Activated CD8-positive, alpha-beta memory T cell treated with anti-CD3 and anti-CD28 coated beads, Interleukin-2, amount 50 U/mL, for 24 hours (primary cell): Measurements from ENCODE around the gene CCNI.
"Not testable (repeated sequence)": the region's sequence is repeated elsewhere in the genome, so short reads cannot be mapped to it uniquely, and the experiment has no call there.

ENCODE experiments used
- DNase-seq: peaks from one replicate; pipeline ENCODE4 v3.0.0-alpha.2; 2020; ENCODE audit errors: extremely low read depth

The CCNI gene

DNA sequence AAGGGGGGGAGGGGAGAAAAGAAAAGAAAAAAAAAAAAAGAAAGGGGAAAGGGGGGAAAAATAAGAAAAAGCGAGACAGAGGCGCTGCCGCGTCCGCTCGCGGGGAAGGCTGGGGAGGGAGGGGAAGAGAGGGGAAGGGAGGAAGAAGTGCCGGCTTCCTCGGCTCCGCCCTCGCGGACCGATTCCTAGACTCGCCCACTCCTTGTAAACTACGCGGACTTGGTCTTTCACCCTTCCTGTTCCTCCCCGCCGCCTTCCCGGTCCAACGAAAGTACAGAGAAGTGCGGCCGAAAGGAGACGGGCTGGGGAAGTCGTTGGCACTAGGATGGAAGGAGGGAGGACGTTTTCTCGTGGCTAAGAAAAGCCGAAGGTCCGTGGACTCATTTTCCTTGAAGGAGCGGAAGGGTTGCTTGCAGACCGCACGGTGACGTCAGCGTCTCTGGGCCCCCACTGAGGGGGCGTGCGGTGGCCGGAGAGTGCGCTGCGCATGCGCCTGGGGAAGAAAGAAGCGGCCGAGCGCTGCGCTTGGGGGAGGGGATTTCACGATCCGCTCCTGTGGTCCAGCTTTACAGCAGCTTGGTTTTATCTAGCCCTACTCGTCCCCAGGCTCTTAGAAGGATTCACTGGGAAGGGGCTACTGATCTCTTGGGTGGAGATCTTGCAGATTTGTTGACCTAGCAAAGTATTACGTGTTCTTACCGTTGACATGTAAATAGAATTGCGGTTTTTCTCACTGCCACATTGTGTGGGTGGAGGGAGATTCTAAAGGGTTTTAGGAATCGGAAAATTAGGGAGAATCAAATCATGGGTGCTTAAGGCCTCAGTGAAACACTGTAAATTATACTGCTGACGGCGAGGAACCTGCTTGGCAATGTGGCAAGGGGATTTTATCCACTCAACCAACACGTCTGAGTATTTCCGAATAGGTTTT, at the start of gene CCNI:
TSS of gene CCNI (minus strand) at position 121 of the 931 bp plus-strand sequence. CDS start 9,627 bp downstream, outside the sequence.
- peak; percentile 78 for DNase-seq

DNA sequence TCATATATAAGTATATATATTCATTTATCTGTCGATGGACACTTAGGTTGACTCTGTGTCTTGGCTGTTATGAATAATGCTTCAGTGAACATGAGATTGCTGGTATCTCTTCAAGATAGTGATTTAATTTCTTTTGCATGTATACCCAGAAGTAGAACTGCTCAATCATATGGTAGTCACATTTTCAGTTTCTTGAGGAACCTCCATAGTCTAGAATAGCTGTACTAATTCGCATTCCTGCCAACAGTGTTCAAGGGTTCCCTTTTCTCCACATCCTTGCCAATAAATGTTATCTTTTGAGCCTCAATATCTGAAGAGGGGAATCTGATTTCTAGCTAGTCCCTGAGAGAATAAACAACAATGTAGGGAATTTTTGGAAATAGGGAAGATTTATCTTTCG, 48.8 kb upstream of the CCNI start:
- no peak for DNase-seq

- DNase-seq = no peak
Measured at GRCh38 chr4:77123411-77123810, 47.6 kb upstream of the CCNI start.

GRCh38 chr4:77122656-77123055, 46.9 kb upstream of the CCNI start:
- no peak for DNase-seq

DNA sequence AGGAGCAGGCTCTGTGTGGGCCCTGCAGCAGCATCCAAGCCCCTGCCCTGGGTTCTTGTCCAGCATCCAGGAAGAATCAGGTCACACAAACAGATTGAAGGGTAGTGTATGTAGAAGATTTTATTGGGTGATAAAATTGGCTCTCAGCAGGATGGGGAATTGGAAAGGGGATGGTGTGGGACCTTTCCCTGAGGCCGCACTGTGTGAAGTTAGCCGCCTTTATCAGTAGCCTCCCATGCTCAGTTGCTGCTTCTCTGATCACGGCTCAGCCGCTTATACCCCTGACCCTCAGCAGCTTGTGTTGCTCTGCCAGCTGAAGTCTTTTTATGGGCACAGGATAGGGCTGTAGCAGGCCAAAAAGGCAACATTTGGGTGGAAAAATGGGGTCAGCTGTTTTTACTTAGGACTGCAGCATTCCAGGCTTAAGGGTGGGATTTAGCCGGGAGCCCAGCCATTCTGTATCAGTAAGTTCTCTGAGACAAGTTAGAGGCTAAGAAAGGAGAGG, 46.0 kb upstream of the CCNI start:
- no peak for DNase-seq

DNA sequence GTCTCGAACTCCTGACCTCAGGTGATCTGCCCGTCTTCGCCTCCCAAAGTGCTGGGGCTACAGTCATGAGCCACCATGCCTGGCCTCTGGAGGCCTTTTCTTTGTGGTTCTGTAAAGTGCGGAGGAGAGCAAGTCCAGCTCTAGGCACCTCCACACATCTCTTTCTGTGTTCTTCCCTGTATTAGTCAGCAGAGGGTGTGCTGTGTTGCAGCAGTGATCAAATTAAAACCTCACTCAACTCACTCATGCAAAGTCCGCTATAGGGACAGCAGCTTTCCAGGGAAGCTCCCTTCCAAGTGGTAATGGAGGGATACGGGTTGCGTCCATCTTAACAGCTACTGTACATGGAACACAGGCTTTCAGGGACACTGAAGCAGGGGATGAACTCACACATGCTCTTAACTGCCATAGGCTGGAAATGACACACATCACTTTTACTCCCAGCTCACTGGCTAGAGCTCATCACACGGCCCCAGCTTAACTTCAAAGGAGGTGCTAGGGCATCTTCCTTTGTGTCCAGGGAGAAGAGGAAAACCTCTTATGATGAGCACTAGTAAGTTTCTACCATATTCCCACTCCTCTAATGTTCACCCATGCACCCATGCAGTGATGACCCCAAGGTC, 45.2 kb upstream of the CCNI start:
- DNase-seq = no peak

DNA sequence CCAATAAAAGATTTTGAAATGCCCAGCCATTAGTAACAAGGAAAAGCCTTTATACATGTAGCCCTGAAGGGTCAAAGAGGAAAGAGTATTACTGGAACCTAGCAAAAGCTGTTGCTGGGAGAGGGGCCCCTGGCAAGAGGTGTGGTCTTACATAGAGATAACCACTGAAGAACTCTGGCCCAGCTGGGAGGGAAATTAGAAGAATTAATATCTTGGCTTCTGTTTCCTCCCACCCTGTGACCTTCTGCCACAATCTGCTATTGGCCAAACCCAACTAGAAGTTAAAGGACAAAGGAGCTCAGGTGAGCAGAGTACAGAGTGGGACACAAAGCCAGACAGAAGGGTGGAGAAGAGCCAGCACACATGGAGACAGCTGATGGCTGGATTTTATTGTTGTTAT, 41.9 kb upstream of the CCNI start:
- DNase-seq = no peak

GRCh38 chr4:77113069-77113468, 37.3 kb upstream of the CCNI start:
- no peak for DNase-seq

GRCh38 chr4:77110730-77111129, 34.9 kb upstream of the CCNI start:
- DNase-seq = no peak

DNA sequence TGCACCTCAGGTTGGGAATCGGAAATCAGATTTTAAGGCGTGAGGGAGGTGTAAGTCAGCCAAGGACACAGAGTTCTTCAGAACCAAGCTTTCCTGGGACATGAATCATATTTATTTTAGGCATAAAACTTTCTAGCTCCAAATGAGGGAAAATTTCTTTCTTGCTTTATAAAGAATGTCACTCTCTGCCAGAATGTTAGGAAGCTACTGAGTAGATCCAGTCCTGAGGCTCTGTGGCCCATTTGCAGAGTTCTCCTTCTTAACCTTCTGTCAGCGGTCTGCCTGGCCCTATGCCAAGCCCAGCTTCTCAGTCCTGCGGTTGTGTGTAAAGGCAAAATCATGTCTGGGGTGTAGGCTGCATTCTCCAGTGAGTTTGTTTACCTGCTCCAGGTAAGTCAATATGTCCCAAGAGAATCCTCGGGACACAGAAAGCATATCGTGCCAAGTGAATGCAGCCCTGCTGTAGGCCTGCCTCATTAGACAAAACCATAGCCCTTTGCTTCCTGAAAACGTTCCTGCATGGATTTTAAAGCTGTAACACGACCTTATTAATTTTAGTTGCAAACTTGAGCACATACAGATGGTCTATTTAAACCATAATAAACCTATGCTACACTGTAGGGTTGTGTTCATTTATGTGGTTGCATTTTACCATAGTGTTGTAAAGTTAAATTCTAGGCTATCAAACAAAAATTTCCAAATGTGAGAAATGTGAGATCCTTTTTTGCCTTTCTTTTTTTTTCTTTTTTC, 29.2 kb upstream of the CCNI start:
- no peak for DNase-seq

DNA sequence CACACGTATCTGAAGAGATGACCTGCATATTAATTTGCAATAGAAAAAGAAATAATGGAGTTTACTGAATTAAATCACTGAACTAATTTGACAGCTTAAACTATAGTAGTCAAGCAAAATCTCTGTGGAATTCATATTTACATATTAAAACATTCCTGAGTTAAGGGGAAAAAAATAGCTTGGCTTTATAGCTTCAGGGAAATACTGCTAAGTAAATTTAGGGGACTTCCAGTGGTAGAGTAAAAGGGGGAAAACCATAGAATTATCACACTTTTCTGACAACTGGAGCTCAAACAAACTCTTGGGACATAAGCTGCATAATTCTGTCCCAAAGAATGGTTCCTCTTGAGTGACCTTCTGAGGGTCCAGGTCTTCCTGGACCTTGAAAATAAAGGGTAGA, 28.6 kb upstream of the CCNI start:
- no peak for DNase-seq

GRCh38 chr4:77100234-77100633, 24.4 kb upstream of the CCNI start:
- no peak for DNase-seq

GRCh38 chr4:77097611-77098010, 21.8 kb upstream of the CCNI start:
- DNase-seq = no peak

- DNase-seq = peak; percentile 42
Measured at GRCh38 chr4:77095101-77095821, 19.5 kb upstream of the CCNI start.

GRCh38 chr4:77094496-77094895, 18.7 kb upstream of the CCNI start:
- no peak for DNase-seq

DNA sequence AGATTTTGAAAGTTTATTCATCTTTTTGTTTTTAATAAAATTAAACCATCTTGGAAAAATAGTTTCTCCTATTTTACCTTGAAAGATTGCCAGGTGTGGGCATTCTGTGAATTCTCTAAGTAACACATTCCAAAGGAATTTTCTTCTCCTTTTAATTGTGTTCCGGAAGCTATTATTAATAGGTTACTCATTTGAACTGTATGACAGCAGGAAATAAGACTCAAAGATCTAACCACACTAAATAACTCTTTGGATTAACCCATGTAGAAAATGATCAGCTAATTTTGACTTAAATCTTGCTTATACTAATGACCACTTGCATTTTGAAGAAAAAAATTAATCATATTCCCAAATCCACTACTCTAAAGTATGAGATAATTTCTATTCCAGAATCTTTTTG, 17.6 kb upstream of the CCNI start:
- no peak for DNase-seq

DNA sequence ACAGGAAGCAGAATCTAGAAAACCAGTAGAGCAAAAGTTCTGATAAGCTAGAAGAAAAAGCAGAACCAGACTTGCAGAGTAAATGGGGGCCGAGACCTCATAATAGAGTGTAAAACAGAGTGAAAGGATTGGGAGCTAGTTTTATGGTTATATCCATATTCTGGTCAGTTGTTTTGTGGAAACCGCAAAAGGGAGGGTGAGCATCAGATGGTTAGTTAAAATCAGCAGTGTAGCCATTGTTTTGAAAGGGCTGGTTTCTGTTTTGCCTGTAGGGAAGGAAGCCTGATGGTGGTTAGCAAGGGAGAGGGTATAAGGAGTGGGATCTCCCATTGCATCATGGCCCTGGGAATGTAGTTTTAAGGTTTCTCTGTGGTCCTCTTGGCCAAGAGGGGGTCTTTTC, 17.2 kb upstream of the CCNI start:
- no peak for DNase-seq

GRCh38 chr4:77089866-77090265, 14.1 kb upstream of the CCNI start:
- DNase-seq = no peak

DNA sequence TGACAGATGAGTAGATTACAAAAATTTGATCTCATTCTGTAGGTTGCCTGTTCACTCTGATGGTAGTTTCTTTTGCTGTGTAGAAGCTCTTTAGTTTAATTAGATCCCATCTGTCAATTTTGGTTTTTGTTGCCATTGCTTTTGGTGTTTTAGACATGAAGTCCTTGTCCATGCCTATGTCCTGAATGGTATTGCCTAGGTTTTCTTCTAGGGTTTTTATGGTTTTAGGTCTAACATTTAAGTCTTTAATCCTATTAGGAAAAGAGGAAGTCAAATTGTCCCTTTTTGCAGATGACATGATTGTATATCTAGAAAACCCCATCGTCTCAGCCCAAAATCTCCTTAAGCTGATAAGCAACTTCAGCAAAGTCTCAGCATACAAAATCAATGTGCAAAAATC, 11.2 kb upstream of the CCNI start:
- DNase-seq = not testable (repeated sequence)

DNA sequence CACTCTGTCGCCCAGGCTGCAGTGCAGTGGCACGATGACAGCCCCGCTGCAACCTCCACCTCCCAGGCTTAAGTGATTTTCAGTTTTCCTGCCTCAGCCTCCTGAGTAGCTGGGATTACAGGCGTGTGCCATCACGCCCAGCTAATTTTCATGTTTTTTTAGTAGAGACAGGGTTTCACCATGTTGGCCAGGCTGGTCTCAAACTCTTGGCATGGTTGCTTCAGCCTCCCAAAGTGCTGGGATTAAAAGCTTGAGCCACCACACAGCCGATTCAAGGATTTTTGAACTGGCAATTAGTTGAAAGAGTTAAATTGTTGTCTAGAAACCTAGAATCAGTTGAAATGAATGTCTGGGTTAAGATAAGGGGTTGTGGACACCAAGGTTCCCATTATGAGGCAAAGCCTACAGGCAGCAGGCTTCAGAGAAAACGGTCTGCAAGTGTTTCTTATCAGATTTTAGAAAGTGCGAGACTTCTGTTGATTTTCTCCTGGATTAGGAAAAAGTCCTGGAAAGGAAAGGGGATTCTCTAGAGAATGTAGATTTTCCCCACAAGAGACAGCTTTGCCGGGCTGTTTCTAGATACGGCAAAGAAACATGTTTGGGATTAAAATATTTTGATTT, 8.3 kb upstream of the CCNI start:
- no peak for DNase-seq
